ENCODE data around the gene FXYD1. TPM values are rescaled to one million over a fixed set of nuclear protein-coding genes. Genes with fewer than 3 reads are reported as not detected.

FXYD1 gene
- total RNA-seq, 1 donor from 2014 or later: 0.52 TPM

- H3K4me1 ChIP-seq (ENCODE audit: insufficient read depth, low read length): peaks cover 6% of the 10 kb centered on the region
- H3K4me3 Mint-ChIP-seq (ENCODE audit: unreplicated experiment): no peak overlapping the region
- no peak overlapping the region for H3K27ac Mint-ChIP-seq (ENCODE audit: unreplicated experiment)
- no peaks in the 10 kb centered on the region for H3K36me3 ChIP-seq (ENCODE audit: insufficient read depth, low read length)
- peaks cover 1% of the 10 kb centered on the region for H3K4me1 Mint-ChIP-seq (ENCODE audit: low read depth, unreplicated experiment)
- H3K79me2 ChIP-seq (ENCODE audit: insufficient read depth, low read length): no peaks in the 10 kb centered on the region
- no peaks in the 10 kb centered on the region for H3K27me3 ChIP-seq (ENCODE audit: insufficient read depth, low read length)
- H3K27ac ChIP-seq (ENCODE audit: low read depth, low read length): no peak overlapping the region
- H3K4me3 ChIP-seq (ENCODE audit: insufficient read depth, low read depth, low read length): no peak overlapping the region
- peaks cover 2% of the 10 kb centered on the region for H3K9me3 Mint-ChIP-seq (ENCODE audit: unreplicated experiment)
- no peaks in the 10 kb centered on the region for H3K9me3 ChIP-seq (ENCODE audit: insufficient read depth, low read depth, low read length)
- no peak overlapping the region for H3K4me2 ChIP-seq (ENCODE audit: low read length)
- TF ChIP-seq EZH2 (IDR thresholded peaks at IDR 0.05; ENCODE audit: insufficient read depth, low read length): no peak
- TF ChIP-seq CTCF (IDR thresholded peaks at IDR 0.05; ENCODE audit: insufficient read depth, low read depth, low read length): no peak
- H4K20me1 ChIP-seq (ENCODE audit: insufficient read depth, low read length): no peaks in the 10 kb centered on the region
- DNase-seq (ENCODE audit: low read depth): no peak
- H2AFZ ChIP-seq (ENCODE audit: low read depth, low read length): no peak overlapping the region
- no peak overlapping the region for H3K9ac ChIP-seq (ENCODE audit: low read length)
- peaks cover 27% of the 10 kb centered on the region for H3K27me3 Mint-ChIP-seq (ENCODE audit: low read depth, unreplicated experiment)
- no peaks in the 10 kb centered on the region for H3K36me3 Mint-ChIP-seq (ENCODE audit: low read depth, unreplicated experiment)
- FAIRE-seq: no peak
Measured at GRCh38 chr19:35117116-35117515, 21.5 kb upstream of the FXYD1 start.

GRCh38 chr19:35117799-35118198 is 20.8 kb upstream of the FXYD1 start:
- no peak overlapping the region for H3K4me2 ChIP-seq (ENCODE audit: low read length)
- no peak overlapping the region for H3K4me3 ChIP-seq (ENCODE audit: insufficient read depth, low read depth, low read length)
- DNase-seq (ENCODE audit: low read depth) (no peak), FAIRE-seq (no peak)
- Mint-ChIP-seq H3K9me3 (ENCODE audit: unreplicated experiment) (peaks cover 2% of the 10 kb centered on the region), H3K27me3 (ENCODE audit: low read depth, unreplicated experiment) (peaks cover 27% of the 10 kb centered on the region), H3K4me1 (ENCODE audit: low read depth, unreplicated experiment) (peaks cover 1% of the 10 kb centered on the region), H3K27ac (ENCODE audit: unreplicated experiment) (no peak overlapping the region), H3K36me3 (ENCODE audit: low read depth, unreplicated experiment) (no peaks in the 10 kb centered on the region), H3K4me3 (ENCODE audit: unreplicated experiment) (no peak overlapping the region)
- TF ChIP-seq EZH2 (IDR thresholded peaks at IDR 0.05; ENCODE audit: insufficient read depth, low read length) (no peak), CTCF (IDR thresholded peaks at IDR 0.05; ENCODE audit: insufficient read depth, low read depth, low read length) (no peak)
- H4K20me1 ChIP-seq (ENCODE audit: insufficient read depth, low read length): no peaks in the 10 kb centered on the region
- H3K4me1 ChIP-seq (ENCODE audit: insufficient read depth, low read length): peaks cover 6% of the 10 kb centered on the region
- H3K27ac ChIP-seq (ENCODE audit: low read depth, low read length): no peak overlapping the region
- H3K27me3 ChIP-seq (ENCODE audit: insufficient read depth, low read length): no peaks in the 10 kb centered on the region
- no peak overlapping the region for H3K9ac ChIP-seq (ENCODE audit: low read length)
- H3K36me3 ChIP-seq (ENCODE audit: insufficient read depth, low read length): no peaks in the 10 kb centered on the region
- no peaks in the 10 kb centered on the region for H3K9me3 ChIP-seq (ENCODE audit: insufficient read depth, low read depth, low read length)
- H2AFZ ChIP-seq (ENCODE audit: low read depth, low read length): no peak overlapping the region
- no peaks in the 10 kb centered on the region for H3K79me2 ChIP-seq (ENCODE audit: insufficient read depth, low read length)

- Mint-ChIP-seq H3K27ac (ENCODE audit: unreplicated experiment) (no peak overlapping the region), H3K9me3 (ENCODE audit: unreplicated experiment) (peaks cover 2% of the 10 kb centered on the region), H3K27me3 (ENCODE audit: low read depth, unreplicated experiment) (peaks cover 30% of the 10 kb centered on the region), H3K4me1 (ENCODE audit: low read depth, unreplicated experiment) (peaks cover 1% of the 10 kb centered on the region), H3K4me3 (ENCODE audit: unreplicated experiment) (no peak overlapping the region), H3K36me3 (ENCODE audit: low read depth, unreplicated experiment) (no peaks in the 10 kb centered on the region)
- Histone ChIP-seq H3K36me3 (ENCODE audit: insufficient read depth, low read length) (no peaks in the 10 kb centered on the region), H3K9me3 (ENCODE audit: insufficient read depth, low read depth, low read length) (no peaks in the 10 kb centered on the region), H3K4me2 (ENCODE audit: low read length) (no peak overlapping the region), H3K27me3 (ENCODE audit: insufficient read depth, low read length) (no peaks in the 10 kb centered on the region), H3K4me3 (ENCODE audit: insufficient read depth, low read depth, low read length) (no peak overlapping the region), H3K79me2 (ENCODE audit: insufficient read depth, low read length) (no peaks in the 10 kb centered on the region), H3K27ac (ENCODE audit: low read depth, low read length) (no peak overlapping the region), H3K9ac (ENCODE audit: low read length) (no peak overlapping the region), H3K4me1 (ENCODE audit: insufficient read depth, low read length) (peaks cover 6% of the 10 kb centered on the region), H2AFZ (ENCODE audit: low read depth, low read length) (no peak overlapping the region), H4K20me1 (ENCODE audit: insufficient read depth, low read length) (no peaks in the 10 kb centered on the region)
- TF ChIP-seq EZH2 (IDR thresholded peaks at IDR 0.05; ENCODE audit: insufficient read depth, low read length) (no peak), CTCF (IDR thresholded peaks at IDR 0.05; ENCODE audit: insufficient read depth, low read depth, low read length) (no peak)
- DNase-seq (ENCODE audit: low read depth) (no peak), FAIRE-seq (no peak)
Measured at GRCh38 chr19:35118268-35119020, 20.2 kb upstream of the FXYD1 start.
